Hepatocyte (in vitro differentiated cells): ENCODE measurements around the gene PCBD1. TPM values are rescaled to one million over a fixed set of nuclear protein-coding genes. Genes with fewer than 3 reads are reported as not detected.

Experiments
- DNase-seq: peaks from one replicate; pipeline ENCODE4 v3.0.0-alpha.2; 2016; ENCODE audit warnings: low spot score
- H2AFZ ChIP-seq: fragments of 200-600 bp; sonication (generic); 2 replicates; pipeline ENCODE4 v1.6.0; 2016; ENCODE audit warnings: antibody characterized with exemption, mild to moderate bottlenecking
- H3K27ac ChIP-seq: fragments of 200-600 bp; sonication (generic); 2 replicates; pipeline ENCODE4 v1.5.1; 2016; ENCODE audit warnings: mild to moderate bottlenecking
- H3K27me3 ChIP-seq: fragments of 200-600 bp; sonication (generic); 2 replicates; pipeline ENCODE4 v1.6.1; 2016
- H3K36me3 ChIP-seq: fragments of 200-600 bp; sonication (generic); replicated peaks from 2 replicates; pipeline ENCODE4 v1.5.1; 2016; ENCODE audit warnings: low read depth; ENCODE audit not compliant: insufficient read depth
- H3K4me1 ChIP-seq: fragments of 200-600 bp; sonication (generic); 2 replicates; pipeline ENCODE4 v1.5.1; 2016; ENCODE audit warnings: mild to moderate bottlenecking, moderate library complexity; ENCODE audit not compliant: insufficient read depth
- H3K4me2 ChIP-seq: fragments of 200-600 bp; sonication (generic); 2 replicates; pipeline ENCODE4 v1.6.0; 2016
- H3K4me3 ChIP-seq: fragments of 200-600 bp; sonication (generic); 2 replicates; pipeline ENCODE4 v1.5.1; 2016; ENCODE audit warnings: mild to moderate bottlenecking
- H3K79me2 ChIP-seq: fragments of 200-600 bp; sonication (generic); 2 replicates; pipeline ENCODE4 v1.6.0; 2017; ENCODE audit warnings: mild to moderate bottlenecking
- H3K9me2 ChIP-seq: fragments of 200-600 bp; sonication (generic); replicated peaks from 2 replicates; pipeline ENCODE4 v1.6.0; 2017; ENCODE audit warnings: mild to moderate bottlenecking; ENCODE audit not compliant: insufficient read depth
- H3K9me3 ChIP-seq: fragments of 200-600 bp; sonication (generic); 2 replicates; pipeline ENCODE4 v1.5.1; 2016; ENCODE audit warnings: low read depth, mild to moderate bottlenecking
- H4K20me1 ChIP-seq: fragments of 200-600 bp; sonication (generic); 2 replicates; pipeline ENCODE4 v1.6.0; 2016; ENCODE audit warnings: mild to moderate bottlenecking; ENCODE audit not compliant: insufficient read depth, poor library complexity, severe bottlenecking
- EZH2 ChIP-seq: fragments of 200-600 bp; sonication (generic); IDR thresholded peaks from 2 replicates; pipeline ENCODE4 v1.6.1; 2016; ENCODE audit warnings: antibody characterized with exemption, mild to moderate bottlenecking, borderline replicate concordance
- EZH2phosphoT487 ChIP-seq: fragments of 200-600 bp; sonication (generic); IDR thresholded peaks from one replicate; pipeline ENCODE4 v1.6.1; 2018; ENCODE audit warnings: antibody characterized with exemption, mild to moderate bottlenecking, low read depth, moderate library complexity; ENCODE audit not compliant: unreplicated experiment, severe bottlenecking
- WGBS: methylation state at CpG from one replicate; pipeline ENCODE4 v1.1.6; 2016; ENCODE audit warnings: low lambda C conversion rate; ENCODE audit errors: missing lambda C conversion rate; 5-methylcytosine and 5-hydroxymethylcytosine counted together
- polyA plus RNA-seq: library from polyadenylated mRNA; unstranded; fragments of >200 nt; fragmentation: Nextera tagmentation; extraction: Ambion mirVana; gene quantifications from 2 replicates; pipeline ENCODE4 v1.2.1, GENCODE V29; 2016
- total RNA-seq: library from RNA; depleted of rRNA; stranded (reverse); fragments of >200 nt; gene quantifications from 2 replicates; pipeline ENCODE4 v1.2.3, GENCODE V29; 2014
- TF ChIP-seq, protein P1 (sequence below): fragments of 200-600 bp; sonication (generic); IDR thresholded peaks from 2 replicates; pipeline ENCODE4 v1.5.1; 2016; ENCODE audit warnings: antibody characterized with exemption, mild to moderate bottlenecking; ENCODE audit not compliant: poor library complexity

PCBD1 gene
- total and polyA plus RNA-seq, 2 experiments from 2014 or later = 81.5 to 122 TPM

- H2AFZ ChIP-seq = no peak overlapping the region
- 74% methylated on average over 2 of the region's 2 CpGs for WGBS
- H3K4me2 ChIP-seq = peak overlapping the region; percentile 17
- no peak for DNase-seq
- H3K4me1 ChIP-seq = peaks cover 27% of the 10 kb centered on the region
- no peaks in the 10 kb centered on the region for H3K9me3 ChIP-seq
- H3K9me2 ChIP-seq = no peaks in the 10 kb centered on the region
- peaks cover 3% of the 10 kb centered on the region for H4K20me1 ChIP-seq
- TF ChIP-seq EZH2phosphoT487 = no peak
- TF ChIP-seq EZH2 = no peak
- TF ChIP-seq, protein P1, sequence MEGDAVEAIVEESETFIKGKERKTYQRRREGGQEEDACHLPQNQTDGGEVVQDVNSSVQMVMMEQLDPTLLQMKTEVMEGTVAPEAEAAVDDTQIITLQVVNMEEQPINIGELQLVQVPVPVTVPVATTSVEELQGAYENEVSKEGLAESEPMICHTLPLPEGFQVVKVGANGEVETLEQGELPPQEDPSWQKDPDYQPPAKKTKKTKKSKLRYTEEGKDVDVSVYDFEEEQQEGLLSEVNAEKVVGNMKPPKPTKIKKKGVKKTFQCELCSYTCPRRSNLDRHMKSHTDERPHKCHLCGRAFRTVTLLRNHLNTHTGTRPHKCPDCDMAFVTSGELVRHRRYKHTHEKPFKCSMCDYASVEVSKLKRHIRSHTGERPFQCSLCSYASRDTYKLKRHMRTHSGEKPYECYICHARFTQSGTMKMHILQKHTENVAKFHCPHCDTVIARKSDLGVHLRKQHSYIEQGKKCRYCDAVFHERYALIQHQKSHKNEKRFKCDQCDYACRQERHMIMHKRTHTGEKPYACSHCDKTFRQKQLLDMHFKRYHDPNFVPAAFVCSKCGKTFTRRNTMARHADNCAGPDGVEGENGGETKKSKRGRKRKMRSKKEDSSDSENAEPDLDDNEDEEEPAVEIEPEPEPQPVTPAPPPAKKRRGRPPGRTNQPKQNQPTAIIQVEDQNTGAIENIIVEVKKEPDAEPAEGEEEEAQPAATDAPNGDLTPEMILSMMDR = no peak
- H3K27ac ChIP-seq = peak overlapping the region; percentile 33
- no peak overlapping the region for H3K4me3 ChIP-seq
- no peaks in the 10 kb centered on the region for H3K36me3 ChIP-seq
- H3K79me2 ChIP-seq = peaks cover 80% of the 10 kb centered on the region
- H3K27me3 ChIP-seq = no peaks in the 10 kb centered on the region
These were observed 52.0 kb downstream of the PCBD1 start for GRCh38 chr10:70836319-70836718.

GRCh38 chr10:70834441-70835151 is 53.8 kb downstream of the PCBD1 start:
- Histone ChIP-seq H3K27me3 (no peaks in the 10 kb centered on the region), H2AFZ (no peak overlapping the region), H3K79me2 (peaks cover 71% of the 10 kb centered on the region), H3K9me3 (no peaks in the 10 kb centered on the region), H4K20me1 (peaks cover 3% of the 10 kb centered on the region), H3K9me2 (no peaks in the 10 kb centered on the region), H3K4me1 (peaks cover 41% of the 10 kb centered on the region), H3K4me3 (no peak overlapping the region), H3K4me2 (no peak overlapping the region), H3K36me3 (no peaks in the 10 kb centered on the region), H3K27ac (no peak overlapping the region)
- TF ChIP-seq, protein P1 = no peak
- TF ChIP-seq EZH2phosphoT487 (no peak), EZH2 (no peak)
- no peak for DNase-seq
- WGBS = 93% methylated on average over 7 of the region's 7 CpGs

- peaks cover 47% of the 10 kb centered on the region for H3K4me1 ChIP-seq
- H3K27me3 ChIP-seq = no peaks in the 10 kb centered on the region
- no peak overlapping the region for H3K4me2 ChIP-seq
- H3K9me2 ChIP-seq = no peaks in the 10 kb centered on the region
- peaks cover 3% of the 10 kb centered on the region for H4K20me1 ChIP-seq
- H2AFZ ChIP-seq = no peak overlapping the region
- H3K9me3 ChIP-seq = no peaks in the 10 kb centered on the region
- DNase-seq = no peak
- H3K36me3 ChIP-seq = no peaks in the 10 kb centered on the region
- H3K4me3 ChIP-seq = no peak overlapping the region
- H3K27ac ChIP-seq = peak overlapping the region; percentile 21
- peaks cover 69% of the 10 kb centered on the region for H3K79me2 ChIP-seq
- TF ChIP-seq EZH2phosphoT487 = no peak
- TF ChIP-seq, protein P1 = no peak
- 87% methylated on average over 5 of the region's 5 CpGs for WGBS
These were observed 54.3 kb downstream of the PCBD1 start for GRCh38 chr10:70834021-70834420.
